Stimulated activated CD8-positive, alpha-beta memory T cell treated with anti-CD3 and anti-CD28 coated beads, Interleukin-12 subunit alpha, Interleukin-12 subunit beta, amount 100 ng/mL, for 4 hours (primary cell): Measurements from ENCODE around the gene SPATA31C2.
"Not testable (repeated sequence)": the region's sequence is repeated elsewhere in the genome, so short reads cannot be mapped to it uniquely, and the experiment has no call there.

Experiments used
- DNase-seq: peaks from one replicate; pipeline ENCODE4 v3.0.0-alpha.2; 2020; ENCODE audit warnings: low read depth

Gene SPATA31C2

DNA sequence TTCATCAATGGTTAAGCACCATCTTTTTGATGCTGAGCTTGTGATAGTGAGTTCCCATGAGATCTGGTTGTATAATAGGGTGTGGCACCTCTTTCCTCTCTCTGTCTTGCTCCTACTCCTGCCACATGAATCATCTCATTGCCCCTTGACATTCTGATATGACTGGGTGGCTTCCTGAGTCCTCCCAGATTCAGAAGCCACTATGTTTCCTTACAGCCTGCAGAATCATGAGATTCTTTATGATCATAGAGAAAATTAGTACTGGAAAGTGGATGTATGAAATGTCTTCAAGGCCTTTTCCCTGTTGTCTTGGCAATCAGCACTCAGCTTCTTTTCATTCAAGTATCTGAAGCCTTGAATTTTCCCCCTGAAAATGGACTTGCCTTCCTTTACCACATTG is 14.9 kb downstream of the SPATA31C2 start:
- not testable (repeated sequence) for DNase-seq

DNA sequence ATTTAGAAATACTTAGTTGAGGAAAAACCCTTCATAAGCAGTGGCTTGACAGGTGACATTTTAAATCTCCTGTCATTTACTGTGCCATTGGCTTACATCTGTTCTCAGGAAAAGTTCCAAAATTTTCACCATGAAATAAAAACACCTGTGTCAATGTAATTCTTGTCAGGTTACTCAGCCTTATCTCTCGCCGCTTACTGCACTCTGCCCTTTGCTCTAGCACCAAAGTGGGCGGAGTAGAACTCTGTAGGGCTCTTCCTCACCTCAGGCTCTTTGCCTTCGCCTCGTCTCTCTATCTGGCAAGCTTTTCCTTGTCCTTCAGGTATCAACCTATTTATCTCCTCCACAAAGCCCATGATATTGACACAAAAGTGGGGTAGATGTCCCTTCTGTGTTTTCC is 20.2 kb downstream of the SPATA31C2 start:
- not testable (repeated sequence) for DNase-seq

DNA sequence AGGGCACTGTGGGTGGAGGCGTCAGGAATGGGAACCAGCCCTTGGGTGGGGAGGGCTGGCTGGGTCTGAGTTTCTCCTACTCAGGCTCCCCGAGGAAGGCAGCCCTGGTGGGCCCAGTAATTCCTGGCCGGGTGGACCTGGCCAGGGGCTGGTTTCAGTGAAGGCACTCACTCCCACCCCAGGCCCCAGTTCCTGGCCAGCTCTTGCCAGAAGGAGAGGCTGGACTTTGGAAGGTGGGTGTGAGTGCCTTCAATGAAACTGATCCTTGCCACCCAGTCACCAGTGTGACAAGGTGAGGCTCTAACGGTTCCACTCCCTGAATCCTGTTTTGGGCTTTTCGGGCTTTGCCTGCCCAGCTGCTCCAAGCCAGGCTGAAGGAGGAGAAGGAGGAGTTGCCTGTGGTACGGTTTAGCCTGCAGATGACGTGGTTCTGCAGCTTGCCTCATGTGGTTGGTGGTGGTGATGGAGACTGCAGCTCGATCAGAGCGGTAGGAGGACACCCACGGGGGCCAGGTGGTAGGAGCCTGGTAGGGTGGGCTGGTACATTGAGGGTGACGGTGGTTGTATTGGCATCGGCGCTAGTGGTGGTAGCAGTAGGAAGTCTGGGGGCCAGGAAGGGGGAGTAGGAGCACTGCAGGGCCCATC is 23.2 kb downstream of the SPATA31C2 start:
- not testable (repeated sequence) for DNase-seq

DNA sequence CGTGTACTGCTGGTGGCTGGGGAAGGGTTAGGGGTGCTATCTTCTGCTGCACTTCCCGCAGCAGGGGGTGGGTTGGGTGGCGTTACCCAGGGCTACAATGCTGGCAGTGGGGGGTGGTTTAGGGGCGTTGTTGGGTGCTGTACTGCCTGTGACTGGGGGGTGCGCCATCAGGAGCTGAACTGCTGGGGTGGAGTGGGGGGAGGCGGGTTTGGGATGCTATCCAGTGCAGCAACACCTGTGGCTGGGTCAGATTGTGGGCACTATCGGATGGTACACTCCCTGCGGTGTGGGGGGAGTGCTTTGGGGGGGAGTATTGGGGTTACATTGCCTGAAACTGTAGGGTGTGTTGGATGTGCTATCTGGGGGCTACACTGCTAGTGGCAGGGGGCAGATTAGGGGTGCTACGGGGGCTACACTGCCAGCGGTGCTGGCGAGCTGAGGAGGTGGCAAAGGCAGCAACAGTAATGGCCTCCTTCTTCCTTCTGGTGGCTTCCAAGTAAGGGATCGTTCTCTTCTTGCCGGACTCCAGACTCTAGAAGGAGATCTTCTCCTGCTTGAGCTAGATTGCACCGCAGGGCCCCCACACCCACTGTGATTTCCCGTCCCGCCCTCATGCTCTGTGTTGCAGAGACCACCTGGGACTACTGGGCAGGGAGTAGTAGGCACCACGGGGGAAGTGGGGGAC is 23.9 kb downstream of the SPATA31C2 start:
- not testable (repeated sequence) for DNase-seq

DNA sequence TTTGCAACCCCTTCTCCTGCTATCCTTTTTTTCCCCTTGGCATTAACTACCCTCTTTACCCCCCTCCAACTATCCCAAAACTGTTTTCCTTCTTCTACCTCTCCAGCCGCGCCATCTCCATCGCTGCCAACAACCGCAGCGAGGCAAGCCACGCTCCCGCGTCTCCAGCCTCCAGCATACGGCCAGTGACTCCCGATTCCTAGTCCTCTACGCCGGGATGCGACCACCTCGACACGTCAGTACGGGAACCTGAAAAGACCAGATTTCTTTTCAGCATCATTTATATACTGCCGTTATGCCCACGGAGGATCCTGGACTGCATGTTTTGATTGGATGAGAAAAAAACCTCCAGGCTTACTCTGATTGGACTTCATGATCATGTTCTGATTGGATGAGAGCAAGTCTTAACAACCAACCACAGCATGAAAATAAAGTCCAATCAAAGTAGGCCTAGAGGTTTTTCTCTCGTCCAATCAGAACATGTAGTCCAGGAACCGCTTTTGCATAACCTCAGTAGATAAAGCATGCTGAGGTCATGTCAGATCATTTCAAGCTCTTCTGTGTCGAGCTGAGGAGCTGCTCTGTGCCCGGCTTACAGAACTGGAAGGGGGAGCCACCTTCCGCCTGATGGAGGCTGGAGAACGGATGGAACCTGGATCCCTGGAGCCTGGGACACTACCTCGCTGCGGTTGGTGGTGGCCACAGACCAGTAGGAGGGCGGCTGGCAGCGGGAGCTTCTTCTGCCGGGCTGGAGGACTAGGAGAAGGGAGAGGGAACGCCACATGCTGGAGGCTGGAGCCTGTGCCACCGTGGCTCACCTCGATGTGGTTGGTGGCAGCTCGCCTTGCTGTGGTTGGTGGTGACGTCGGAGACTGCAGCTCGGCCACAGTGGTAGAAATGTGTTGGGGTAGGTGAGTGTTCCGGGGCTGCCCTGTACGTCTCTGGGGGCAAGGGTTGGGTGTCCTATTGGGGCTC is 24.8 kb downstream of the SPATA31C2 start:
- not testable (repeated sequence) for DNase-seq

DNA sequence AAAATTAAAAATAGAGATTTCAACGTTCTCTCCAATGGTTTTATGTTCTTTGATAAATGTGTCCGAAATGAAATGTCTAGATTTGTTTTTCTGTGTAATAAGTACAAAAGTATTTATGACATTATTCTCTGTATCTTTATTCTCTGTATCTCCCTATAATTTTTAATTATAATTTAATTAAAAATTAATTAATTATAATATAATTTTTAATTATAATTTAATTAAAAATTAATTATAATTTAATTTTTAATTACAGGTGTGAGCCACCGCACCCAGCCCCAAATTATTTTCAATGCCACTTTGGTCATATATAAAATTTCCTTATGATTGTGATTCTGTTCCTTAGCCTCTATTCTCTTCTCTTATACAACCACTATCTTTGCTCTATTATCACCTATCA is 28.2 kb downstream of the SPATA31C2 start:
- DNase-seq: no peak

DNA sequence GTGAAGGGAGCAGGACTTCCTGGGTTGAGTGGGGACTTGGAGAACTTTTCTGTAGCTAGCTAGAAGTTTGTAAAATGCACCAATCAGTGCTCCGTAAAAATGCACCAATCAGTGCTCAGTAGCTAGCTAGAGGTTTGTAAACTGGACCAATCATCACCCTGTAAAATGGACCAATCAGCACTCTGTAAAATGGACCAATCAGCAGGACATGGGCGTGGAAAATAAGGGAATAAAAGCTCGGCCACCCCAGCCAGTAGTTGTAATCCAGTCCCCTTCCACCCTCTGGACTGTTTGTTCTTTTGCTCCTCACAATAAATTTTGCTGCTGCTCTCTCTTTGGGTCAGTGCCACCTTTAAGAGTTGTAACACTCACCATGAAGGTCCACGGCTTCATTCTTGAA is 29.5 kb downstream of the SPATA31C2 start:
- DNase-seq: no peak

DNA sequence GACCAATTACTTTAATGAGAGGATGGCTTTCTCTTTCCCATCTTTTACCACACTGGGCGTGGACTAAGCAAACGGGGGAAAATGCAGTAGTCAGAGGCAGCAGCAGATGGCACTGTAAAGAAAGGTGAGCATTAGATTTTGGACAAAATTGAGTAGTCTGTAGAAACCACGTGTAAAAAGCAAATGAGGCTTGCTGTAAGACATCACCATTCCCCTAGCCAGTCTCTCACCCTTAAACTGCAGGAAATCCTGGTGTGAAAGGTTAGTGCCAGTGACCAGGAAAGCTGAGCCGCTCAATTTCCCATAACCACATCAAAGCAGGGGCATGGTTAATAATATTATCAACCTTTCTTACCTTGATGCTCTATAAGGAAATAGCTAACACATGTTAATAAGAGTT is 31.8 kb downstream of the SPATA31C2 start:
- no peak for DNase-seq

DNA sequence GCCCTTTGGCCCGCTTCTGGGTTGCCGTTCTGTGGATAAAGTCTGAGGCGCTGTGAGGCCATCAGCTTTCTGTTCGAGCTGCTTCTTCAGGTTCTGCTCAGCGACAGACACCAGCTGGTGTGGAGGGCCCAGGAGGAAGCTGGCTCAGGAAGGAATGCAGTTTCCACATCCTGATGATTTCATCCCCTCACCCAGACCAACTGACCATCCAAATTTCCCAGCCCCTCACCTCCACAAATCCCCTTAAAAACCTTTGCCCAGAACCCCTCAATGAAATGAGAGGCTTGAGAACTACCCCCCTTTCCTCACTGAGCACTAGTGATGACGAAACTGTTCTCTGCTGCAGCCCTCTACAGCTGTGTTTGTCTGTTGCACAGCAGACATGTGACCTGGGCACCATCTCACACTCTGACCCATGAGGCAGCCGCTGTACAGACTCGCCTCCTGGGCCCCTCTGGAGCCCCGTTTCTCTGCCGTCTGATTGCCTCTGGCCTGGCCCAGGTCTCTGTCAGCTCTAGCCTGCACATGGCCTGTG is 45.4 kb downstream of the SPATA31C2 start:
- DNase-seq: no peak

DNA sequence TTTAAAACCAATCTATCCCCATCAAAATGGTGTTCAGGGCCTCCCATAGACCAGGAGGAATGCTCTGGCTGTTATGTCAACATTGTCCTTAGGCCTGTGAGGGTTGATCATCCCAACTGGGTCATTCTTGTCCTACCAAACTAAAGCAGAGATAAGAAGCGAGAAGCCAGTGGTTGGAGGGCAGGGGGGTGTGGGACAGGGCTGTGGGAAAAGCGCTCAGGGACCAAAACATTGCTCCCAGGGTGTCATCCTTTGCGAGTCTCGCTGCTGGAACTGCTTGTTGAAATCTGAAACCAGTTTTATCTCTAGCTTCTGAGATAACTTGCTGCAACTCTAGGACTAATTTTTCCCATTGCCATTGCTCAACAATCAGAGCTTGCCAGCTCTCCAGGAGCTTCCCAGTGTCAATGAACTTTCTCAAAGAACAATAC is 48.1 kb downstream of the SPATA31C2 start:
- DNase-seq: no peak

DNA sequence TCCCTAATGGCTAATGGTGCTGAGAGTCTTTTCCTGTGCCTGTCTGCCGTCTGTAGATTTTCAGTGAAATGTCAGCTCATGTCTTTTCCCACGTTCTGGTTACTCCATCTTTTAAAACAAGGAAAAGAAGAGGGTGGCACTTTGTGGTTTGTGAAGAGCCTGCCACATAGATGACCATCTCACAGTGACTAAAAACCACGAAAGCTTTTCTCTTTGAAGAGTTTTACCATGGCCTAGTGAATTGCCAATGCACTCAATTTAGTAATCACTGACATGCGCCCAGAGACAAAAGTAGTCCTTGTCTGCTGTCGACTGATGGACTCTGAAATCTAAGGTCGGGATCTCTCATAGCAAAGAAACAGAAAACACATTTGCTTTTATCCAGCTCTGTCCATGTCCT is 50.4 kb downstream of the SPATA31C2 start:
- no peak for DNase-seq

DNA sequence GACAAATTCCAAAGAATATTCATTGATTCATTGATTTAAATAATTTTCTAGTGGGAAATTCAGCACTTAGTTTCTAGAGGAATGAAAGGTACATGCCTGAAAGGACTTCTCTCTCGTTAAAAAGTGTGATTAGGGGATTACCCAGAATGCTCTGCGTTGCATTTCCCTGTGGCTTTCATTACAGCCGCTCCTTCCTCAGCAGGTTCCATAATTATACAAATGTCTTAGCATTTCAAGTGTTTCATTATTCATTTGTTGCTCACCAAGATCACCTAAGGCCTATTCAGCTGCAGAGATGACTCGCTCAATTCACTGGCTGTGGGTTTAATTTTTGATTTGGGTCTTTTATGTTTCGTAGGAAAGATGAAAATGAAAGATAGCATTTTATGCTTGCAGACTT is 52.8 kb downstream of the SPATA31C2 start:
- DNase-seq: no peak

DNA sequence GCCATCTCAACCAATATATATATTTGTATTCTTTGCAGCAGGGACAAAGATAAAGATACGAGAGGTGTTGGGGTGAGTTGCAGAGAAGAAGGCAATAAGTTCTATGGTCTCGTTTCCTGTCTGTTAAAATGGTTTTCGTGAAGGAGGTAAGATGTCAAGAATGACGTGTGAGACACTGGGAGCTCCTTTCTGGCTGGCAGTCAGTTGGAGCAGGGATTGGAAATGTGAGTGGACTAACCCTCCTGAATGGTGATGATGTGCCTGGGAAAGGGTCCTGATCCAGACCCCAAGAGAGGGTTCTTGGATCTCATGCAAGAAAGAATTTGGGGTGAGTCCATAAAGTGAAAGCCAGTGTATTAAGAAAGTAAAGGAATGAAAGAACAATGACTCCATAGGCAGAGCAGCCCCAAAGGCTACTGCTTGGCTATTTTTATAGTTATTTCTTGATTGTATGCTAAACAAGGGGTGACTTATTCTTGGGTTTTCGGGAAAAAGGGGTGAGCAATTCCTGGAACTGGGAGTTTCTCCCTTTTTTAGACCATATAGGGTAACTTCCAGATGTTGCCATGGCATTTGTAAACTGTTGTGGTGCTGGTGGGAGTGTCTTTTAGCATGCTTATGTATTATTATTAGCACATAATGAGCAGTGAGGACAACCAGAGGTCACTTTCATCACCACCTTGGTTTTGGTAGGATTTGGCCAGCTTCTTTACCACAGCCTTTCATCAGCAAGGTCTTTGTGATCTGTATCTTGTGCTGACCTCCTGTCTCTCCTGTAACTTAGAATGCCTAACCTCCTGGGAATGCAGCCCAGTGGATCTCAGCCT is 53.7 kb downstream of the SPATA31C2 start:
- no peak for DNase-seq
